Endodermal cell (in vitro differentiated cells): Measurements from ENCODE around the gene BCL2L11. TPM values are rescaled to one million over a fixed set of nuclear protein-coding genes. Genes with fewer than 3 reads are reported as not detected.
A peak's percentile ranks its signal among the peaks of the same experiment; 100 is the strongest.

Experiments
- DNase-seq: peaks from one replicate; pipeline ENCODE4 v3.0.0-alpha.2; 2017
- H3K27ac ChIP-seq: 2 replicates; pipeline ENCODE4 v1.5.1; 2013; ENCODE audit warnings: mild to moderate bottlenecking, low read depth, low read length, moderate library complexity
- H3K27me3 ChIP-seq: 2 replicates; pipeline ENCODE4 v1.6.1; 2013; ENCODE audit warnings: mild to moderate bottlenecking, low read length, moderate library complexity; ENCODE audit not compliant: insufficient read depth, control insufficient read depth, poor library complexity, severe bottlenecking
- H3K36me3 ChIP-seq: 2 replicates; pipeline ENCODE4 v1.7.0; 2013; ENCODE audit warnings: mild to moderate bottlenecking, low read length, moderate library complexity; ENCODE audit not compliant: control insufficient read depth, insufficient read depth
- H3K4me1 ChIP-seq: one replicate; pipeline ENCODE4 v1.7.0; 2013; ENCODE audit warnings: low read length; ENCODE audit not compliant: control insufficient read depth, insufficient read depth
- H3K4me3 ChIP-seq: 2 replicates; pipeline ENCODE4 v1.5.1; 2013; ENCODE audit warnings: mild to moderate bottlenecking, low read length, moderate library complexity
- H3K9ac ChIP-seq: 2 replicates; pipeline ENCODE4 v1.6.1; 2013; ENCODE audit warnings: mild to moderate bottlenecking, low read length, moderate library complexity; ENCODE audit not compliant: poor library complexity, severe bottlenecking; ENCODE audit errors: extremely low read depth
- H3K9me3 ChIP-seq: 2 replicates; pipeline ENCODE4 v1.6.1; 2013; ENCODE audit warnings: mild to moderate bottlenecking, low read length, moderate library complexity; ENCODE audit not compliant: control insufficient read depth
- H3K27ac Mint-ChIP-seq: 2 replicates; pipeline ENCODE4 v1.8.0; 2020; ENCODE audit warnings: mixed read lengths
- H3K27me3 Mint-ChIP-seq: 2 replicates; pipeline ENCODE4 v1.8.0; 2021; ENCODE audit warnings: mild to moderate bottlenecking, mixed read lengths; ENCODE audit not compliant: insufficient read depth
- H3K36me3 Mint-ChIP-seq: 2 replicates; pipeline ENCODE4 v1.8.0; 2020; ENCODE audit warnings: low read depth, mixed read lengths
- H3K4me1 Mint-ChIP-seq: 2 replicates; pipeline ENCODE4 v1.8.0; 2020; ENCODE audit warnings: mixed read lengths
- H3K4me3 Mint-ChIP-seq: 2 replicates; pipeline ENCODE4 v1.8.0; 2020; ENCODE audit warnings: mild to moderate bottlenecking, moderate library complexity, mixed read lengths
- H3K9me3 Mint-ChIP-seq: 2 replicates; pipeline ENCODE4 v1.8.0; 2020; ENCODE audit warnings: mild to moderate bottlenecking, mixed read lengths
- CTCF ChIP-seq: fragments of 200-600 bp; sonication (generic); conservative IDR thresholded peaks from 2 replicates; pipeline ENCODE4 v1.5.0; 2021; ENCODE audit warnings: antibody characterized with exemption, mild to moderate bottlenecking
- WGBS, 2 experiments: methylation state at CpG; one replicate each; pipeline versions ENCODE4 v1.1.5 to v1.1.7; 2013; ENCODE audit warnings: missing lambda C conversion rate in 2 of 2, mixed read lengths in 1 of 2; ENCODE audit not compliant: insufficient coverage in 1 of 2, insufficient read length in 1 of 2; 5-methylcytosine and 5-hydroxymethylcytosine counted together
- total RNA-seq, 2 donors: library from RNA; stranded (reverse); fragmentation: NEBNext Ultra II Directional in 1 of 2; extraction: Animal tissue kit (Norgen Biotek cat#: 25700) in 1 of 2; gene quantifications; 2 replicates in 1 of 2; 3 replicates in 1 of 2; pipeline ENCODE4 v1.2.1, GENCODE V29; 2021

BCL2L11 gene
- total RNA-seq, 2 donors from 2014 or later = 16.7 to 21.0 TPM

- peaks cover 11% of the 10 kb centered on the region for H3K4me1 ChIP-seq
- H3K4me3 Mint-ChIP-seq = no peak overlapping the region
- H3K27me3 ChIP-seq = peaks cover 27% of the 10 kb centered on the region
- no peaks in the 10 kb centered on the region for H3K9me3 Mint-ChIP-seq
- DNase-seq = no peak
- H3K36me3 Mint-ChIP-seq = no peaks in the 10 kb centered on the region
- H3K9ac ChIP-seq = no peak overlapping the region
- 98 to 100% methylated on average over 1 of the region's 1 CpG for WGBS, 2 experiments
- no peak overlapping the region for H3K27ac ChIP-seq
- H3K4me1 Mint-ChIP-seq = peaks cover 23% of the 10 kb centered on the region
- no peak overlapping the region for H3K27ac Mint-ChIP-seq
- H3K27me3 Mint-ChIP-seq = peaks cover 29% of the 10 kb centered on the region
- no peaks in the 10 kb centered on the region for H3K9me3 ChIP-seq
- H3K4me3 ChIP-seq = no peak overlapping the region
- H3K36me3 ChIP-seq = no peaks in the 10 kb centered on the region
- no peak for TF ChIP-seq CTCF
These were observed 6.9 kb upstream of the BCL2L11 start for GRCh38 chr2:111113838-111114237.

- Histone ChIP-seq H3K9ac (no peak overlapping the region), H3K4me3 (no peak overlapping the region), H3K9me3 (no peaks in the 10 kb centered on the region), H3K36me3 (no peaks in the 10 kb centered on the region), H3K27me3 (peaks cover 41% of the 10 kb centered on the region), H3K27ac (no peak overlapping the region), H3K4me1 (peaks cover 11% of the 10 kb centered on the region)
- no peak overlapping the region for H3K27ac Mint-ChIP-seq
- WGBS, 2 experiments = 85 to 86% methylated on average over 6 to 7 of the region's 7 CpGs
- H3K27me3 Mint-ChIP-seq = peaks cover 45% of the 10 kb centered on the region
- H3K36me3 Mint-ChIP-seq = no peaks in the 10 kb centered on the region
- H3K9me3 Mint-ChIP-seq = no peaks in the 10 kb centered on the region
- no peak for TF ChIP-seq CTCF
- no peak overlapping the region for H3K4me3 Mint-ChIP-seq
- peaks cover 26% of the 10 kb centered on the region for H3K4me1 Mint-ChIP-seq
- DNase-seq = no peak
These were observed 4.5 kb upstream of the BCL2L11 start for GRCh38 chr2:111116011-111116746.

- Histone ChIP-seq H3K4me3 (peak overlapping the region; percentile 79), H3K4me1 (peaks cover 11% of the 10 kb centered on the region), H3K9me3 (no peaks in the 10 kb centered on the region), H3K27me3 (peaks cover 41% of the 10 kb centered on the region), H3K36me3 (no peaks in the 10 kb centered on the region), H3K27ac (no peak overlapping the region), H3K9ac (no peak overlapping the region)
- peak; percentile 94 for TF ChIP-seq CTCF
- peak; percentile 93 for DNase-seq
- H3K9me3 Mint-ChIP-seq = no peaks in the 10 kb centered on the region
- H3K27ac Mint-ChIP-seq = no peak overlapping the region
- peaks cover 26% of the 10 kb centered on the region for H3K4me1 Mint-ChIP-seq
- WGBS, 2 experiments = 14% methylated on average over 25 to 30 of the region's 30 CpGs
- peak overlapping the region; percentile 86 for H3K4me3 Mint-ChIP-seq
- peaks cover 45% of the 10 kb centered on the region for H3K27me3 Mint-ChIP-seq
- no peaks in the 10 kb centered on the region for H3K36me3 Mint-ChIP-seq
These were observed 3.7 kb upstream of the BCL2L11 start for GRCh38 chr2:111116843-111117597.
